K562 (cell line): ENCODE data around the gene OTOG. TPM values are rescaled to one million over a fixed set of nuclear protein-coding genes. Genes with fewer than 3 reads are reported as not detected.

ENCODE experiments used
- ATAC-seq: fragments of 200-7000 bp; cut with Tn5 transposase; 3 replicates; pipeline ENCODE4 v1.9.1; 2020; ENCODE audit warnings: moderate library complexity
- BruUV-seq: library from RNA; stranded (reverse); fragments of 400-500 nt; replicated peaks from 2 replicates; lab custom pipeline; 2021; lab: Mats Ljungman, UMichigan
- CTCF ChIA-PET: fragments of 300-600 bp; formaldehyde crosslinking; extraction: SDS; loops from one replicate; lab custom pipeline; 2021; ENCODE audit warnings: low intra/inter-chr PET ratio; lab: Yijun Ruan, JAX
- POLR2A ChIA-PET: fragments of 300-600, 350-650 bp; sonication (Branson Sonifier 250); formaldehyde crosslinking; extraction: SDS; loops from one replicate; lab custom pipeline; 2021; ENCODE audit warnings: antibody characterized with exemption, inconsistent platforms; lab: Yijun Ruan, JAX
- DNase-seq, 4 experiments: peaks; one replicate each; pipeline versions ENCODE4 v3.0.0 to v3.0.0-alpha.2; 2011 to 2018; ENCODE audit warnings: low spot score in 3 of 4, mixed read lengths in 3 of 4; ENCODE audit errors: extremely low read depth in 1 of 4
- FAIRE-seq: peaks from 2 replicates; lab custom pipeline; 2011; peaks lifted over from hg19 to GRCh38; lab: Jason Lieb, UNC
- H2AFZ ChIP-seq: 2 replicates; pipeline ENCODE4 v1.6.0; 2011; ENCODE audit warnings: low read depth, low read length, control low read depth, inconsistent platforms
- H3K27ac ChIP-seq: fragments of 200-600 bp; 3 replicates; pipeline ENCODE4 v1.8.0; 2011; ENCODE audit warnings: low read depth, mild to moderate bottlenecking, control low read depth, inconsistent platforms, low read length, moderate library complexity, mixed read lengths; ENCODE audit errors: extremely low read depth
- H3K27me3 ChIP-seq, 2 experiments: fragments of 300-600 bp in 1 of 2; 2 replicates in 1 of 2; 3 replicates in 1 of 2; pipeline versions ENCODE4 v1.6.0 to v1.8.0; 2011; ENCODE audit warnings: inconsistent platforms in 2 of 2, low read length in 2 of 2, mild to moderate bottlenecking in 1 of 2, mixed read lengths in 1 of 2, moderate library complexity in 1 of 2; ENCODE audit not compliant: control insufficient read depth in 2 of 2, insufficient read depth in 2 of 2
- H3K36me3 ChIP-seq: fragments of 300-600 bp; 3 replicates; pipeline ENCODE4 v1.8.0; 2011; ENCODE audit warnings: mild to moderate bottlenecking, low read length, inconsistent platforms; ENCODE audit not compliant: control insufficient read depth, insufficient read depth
- H3K4me1 ChIP-seq, 2 experiments: fragments of 200-600 bp in 1 of 2; replicated peaks in 1 of 2; 2 replicates in 1 of 2; 3 replicates in 1 of 2; pipeline versions ENCODE4 v1.5.1 to v1.8.0; 2011; ENCODE audit warnings: inconsistent platforms in 2 of 2, low read length in 2 of 2, mild to moderate bottlenecking in 1 of 2, mixed read lengths in 1 of 2, moderate library complexity in 1 of 2; ENCODE audit not compliant: control insufficient read depth in 2 of 2, insufficient read depth in 2 of 2
- H3K4me2 ChIP-seq: 2 replicates; pipeline ENCODE4 v1.6.1; 2011; ENCODE audit warnings: low read length, control low read depth, inconsistent platforms, mixed read lengths; ENCODE audit not compliant: insufficient read depth
- H3K4me3 ChIP-seq: fragments of 200-600 bp; sonication (generic), shearing (Covaris generic); 2 replicates; pipeline ENCODE4 v1.5.1; 2016; ENCODE audit warnings: control low read depth, inconsistent platforms
- H3K79me2 ChIP-seq: fragments of 200-600 bp; 3 replicates; pipeline ENCODE4 v1.8.0; 2011; ENCODE audit warnings: low read length, inconsistent platforms; ENCODE audit not compliant: control insufficient read depth, insufficient read depth
- H3K9ac ChIP-seq, 2 experiments: 2 replicates each; pipeline versions ENCODE4 v1.6.0 to v1.6.1; 2011; ENCODE audit warnings: low read depth in 2 of 2, low read length in 2 of 2, control low read depth in 1 of 2, inconsistent platforms in 1 of 2, mild to moderate bottlenecking in 1 of 2, mixed read lengths in 1 of 2; ENCODE audit not compliant: insufficient read depth in 1 of 2
- H3K9me1 ChIP-seq: one replicate; pipeline ENCODE4 v1.6.0; 2011; ENCODE audit warnings: inconsistent platforms, mild to moderate bottlenecking, low read length, moderate library complexity; ENCODE audit not compliant: control insufficient read depth, insufficient read depth
- H3K9me3 ChIP-seq: replicated peaks from 2 replicates; pipeline ENCODE4 v1.5.1; 2011; ENCODE audit warnings: low read depth, low read length, inconsistent platforms; ENCODE audit not compliant: control insufficient read depth, insufficient read depth
- H4K20me1 ChIP-seq: replicated peaks from 2 replicates; pipeline ENCODE4 v1.6.1; 2011; ENCODE audit warnings: low read length, inconsistent platforms, mixed read lengths; ENCODE audit not compliant: control insufficient read depth, insufficient read depth
- FOXA3 ChIP-seq, 2 experiments: fragments of 450-650 bp in 1 of 2; sonication (generic) in 1 of 2; formaldehyde crosslinking; IDR thresholded peaks in 1 of 2; conservative IDR thresholded peaks in 1 of 2; 2 replicates each; pipeline versions ENCODE4 v1.4.0 to v1.8.0; 2020 to 2022; ENCODE audit warnings: mild to moderate bottlenecking in 2 of 2, missing genetic modification reagents in 1 of 2
- JUND ChIP-seq, 2 experiments: IDR thresholded peaks; 2 replicates in 1 of 2; 3 replicates in 1 of 2; pipeline ENCODE4 v1.6.1; 2011; ENCODE audit warnings: borderline replicate concordance in 2 of 2, low read depth in 2 of 2, low read length in 2 of 2, improper control_type of control experiment in 1 of 2, missing biosample characterization in 1 of 2, missing genetic modification characterization in 1 of 2, missing genetic modification reagents in 1 of 2
- NFIX ChIP-seq: fragments of 250-450 bp; sonication (Bioruptor Pico); IDR thresholded peaks from 2 replicates; pipeline ENCODE4 v1.4.0; 2020; ENCODE audit warnings: low read depth, mild to moderate bottlenecking, moderate library complexity
- PHF20 ChIP-seq: fragments of 450-650 bp; IDR thresholded peaks from 2 replicates; pipeline ENCODE4 v1.6.1; 2018; ENCODE audit not compliant: partially characterized antibody
- PTTG1 ChIP-seq: fragments of 450-650 bp; IDR thresholded peaks from 2 replicates; pipeline ENCODE4 v1.6.1; 2016; ENCODE audit warnings: low read depth, mild to moderate bottlenecking, missing genetic modification characterization, missing compliant biosample characterization
- SOX6 ChIP-seq: fragments of 450-650 bp; IDR thresholded peaks from 2 replicates; pipeline ENCODE4 v1.6.1; 2014; ENCODE audit warnings: mild to moderate bottlenecking
- TRIM28 ChIP-seq: fragments of 450-650 bp; IDR thresholded peaks from 2 replicates; pipeline ENCODE4 v1.6.1; 2017
- ZKSCAN1 ChIP-seq: fragments of 150-350 bp; IDR thresholded peaks from 2 replicates; pipeline ENCODE4 v1.6.1; 2016; ENCODE audit warnings: low read depth, low read length
- ZNF134 ChIP-seq: fragments of 250-450 bp; sonication (Bioruptor Pico); conservative IDR thresholded peaks from 2 replicates; pipeline ENCODE4 v1.4.0; 2020
- ZNF24 ChIP-seq: fragments of 450-650 bp; IDR thresholded peaks from 2 replicates; pipeline ENCODE4 v1.6.1; 2016
- WGBS: fragments of 100-300 bp; shearing (Covaris generic); methylation state at CpG from one replicate; pipeline ENCODE4 v1.1.6; 2016; ENCODE audit warnings: low coverage, mixed read lengths; ENCODE audit not compliant: insufficient coverage; ENCODE audit errors: missing lambda C conversion rate; 5-methylcytosine and 5-hydroxymethylcytosine counted together
- in situ Hi-C: fragments of 300-500 bp; cut with MboI; formaldehyde crosslinking; loops from 4 replicates; pipeline ENCODE4 v1.15.0; 2018; ENCODE audit warnings: inconsistent platforms, mixed read lengths
- intact Hi-C: fragments of 100-400 bp; cut with micrococcal nuclease; formaldehyde crosslinking; loops from 2 replicates; pipeline ENCODE4 v1.14.2; 2022
- polyA plus RNA-seq, 8 experiments: library from polyadenylated mRNA; depleted of rRNA in 4 of 8; stranded (reverse) in 5 of 8; unstranded in 3 of 8; fragments of >200 nt; fragmentation: Nextera tagmentation in 2 of 8; fragmentation: Illumina TruSeq in 1 of 8; extraction: Ambion mirVana in 2 of 8; extraction: Trizol in 1 of 8; gene quantifications; 2 replicates each; pipeline versions ENCODE4 v1.2.1 to v1.2.3, GENCODE V29; 2011 to 2014; ENCODE audit warnings: inconsistent platforms in 1 of 8, missing spikeins in 1 of 8
- total RNA-seq, 7 experiments: library from RNA; depleted of rRNA in 6 of 7; stranded (reverse); fragments of >200 nt in 6 of 7; fragmentation: Illumina TruSeq in 2 of 7; extraction: Trizol in 2 of 7; gene quantifications; 2 replicates each; pipeline versions ENCODE4 v1.2.1 to v1.2.3, GENCODE V29; 2011 to 2021; ENCODE audit warnings: low replicate concordance in 1 of 7
- TF ChIP-seq, protein P1 (sequence below): conservative IDR thresholded peaks from 2 replicates; pipeline ENCODE4 v1.6.1; 2011; ENCODE audit warnings: low read depth, mild to moderate bottlenecking, low read length; ENCODE audit not compliant: control insufficient read depth
- TF ChIP-seq, protein P2 (sequence below): sonication (generic); formaldehyde crosslinking; IDR thresholded peaks from 2 replicates; pipeline ENCODE4 v1.8.0; 2022; ENCODE audit warnings: missing genetic modification reagents, mild to moderate bottlenecking, moderate library complexity, borderline replicate concordance

The OTOG gene
- total and polyA plus RNA-seq, 9 of the 15 experiments (the other 6 are each of a cell fraction or from before 2014, with no cell fraction given), result not detected

DNA sequence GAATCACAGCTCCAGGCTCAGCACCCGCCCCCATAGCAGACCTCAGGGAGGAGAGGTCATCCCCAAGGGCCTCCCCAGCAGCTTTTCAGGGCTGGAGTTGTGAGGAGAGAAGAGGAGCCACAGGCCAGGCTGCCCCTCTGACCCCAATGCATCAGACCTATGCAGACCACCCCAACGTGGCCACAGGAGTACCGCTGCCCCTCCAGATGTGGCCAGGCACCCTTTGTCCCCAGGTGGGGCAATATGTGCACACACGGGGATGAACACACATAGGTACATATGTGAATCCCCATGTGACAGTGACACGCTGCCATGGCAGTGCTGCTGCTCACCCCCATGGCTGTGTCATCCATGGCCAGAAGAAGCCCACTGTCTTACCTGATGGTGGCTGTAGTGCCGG is 13.7 kb upstream of the OTOG start:
- H4K20me1 ChIP-seq, result peaks cover 5% of the 10 kb centered on the region; the same call in 1 of the 2 replicates
- H3K27ac ChIP-seq, result no peak overlapping the region
- no peak for DNase-seq
- TF ChIP-seq ZNF24 (no peak), TRIM28 (no peak), JUND (IDR thresholded peaks at IDR 0.05; ENCODE audit: borderline replicate concordance, low read depth, low read length) (no peak), JUND (tag; IDR thresholded peaks at IDR 0.05; ENCODE audit: borderline replicate concordance, low read depth, low read length) (no peak), FOXA3 (CRISPR knock-in tag; conservative IDR thresholded peaks at IDR 0.05 in 1 of 2, IDR thresholded peaks at IDR 0.05 in 1 of 2) (no peak), ZKSCAN1 (no peak), PTTG1 (no peak), NFIX (CRISPR knock-in tag) (no peak), PHF20 (no peak), ZNF134 (CRISPR knock-in tag) (no peak), SOX6 (no peak)
- TF ChIP-seq, protein P1, sequence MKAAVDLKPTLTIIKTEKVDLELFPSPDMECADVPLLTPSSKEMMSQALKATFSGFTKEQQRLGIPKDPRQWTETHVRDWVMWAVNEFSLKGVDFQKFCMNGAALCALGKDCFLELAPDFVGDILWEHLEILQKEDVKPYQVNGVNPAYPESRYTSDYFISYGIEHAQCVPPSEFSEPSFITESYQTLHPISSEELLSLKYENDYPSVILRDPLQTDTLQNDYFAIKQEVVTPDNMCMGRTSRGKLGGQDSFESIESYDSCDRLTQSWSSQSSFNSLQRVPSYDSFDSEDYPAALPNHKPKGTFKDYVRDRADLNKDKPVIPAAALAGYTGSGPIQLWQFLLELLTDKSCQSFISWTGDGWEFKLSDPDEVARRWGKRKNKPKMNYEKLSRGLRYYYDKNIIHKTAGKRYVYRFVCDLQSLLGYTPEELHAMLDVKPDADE, result no peak
- TF ChIP-seq, protein P2, sequence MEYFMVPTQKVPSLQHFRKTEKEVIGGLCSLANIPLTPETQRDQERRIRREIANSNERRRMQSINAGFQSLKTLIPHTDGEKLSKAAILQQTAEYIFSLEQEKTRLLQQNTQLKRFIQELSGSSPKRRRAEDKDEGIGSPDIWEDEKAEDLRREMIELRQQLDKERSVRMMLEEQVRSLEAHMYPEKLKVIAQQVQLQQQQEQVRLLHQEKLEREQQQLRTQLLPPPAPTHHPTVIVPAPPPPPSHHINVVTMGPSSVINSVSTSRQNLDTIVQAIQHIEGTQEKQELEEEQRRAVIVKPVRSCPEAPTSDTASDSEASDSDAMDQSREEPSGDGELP, result no peak
- 2% methylated on average over 6 of the region's 6 CpGs for WGBS
- H3K79me2 ChIP-seq, result no peaks in the 10 kb centered on the region
- peaks cover 0 to 5% of the 10 kb centered on the region in 2 experiments; a peak in 3 of 5 replicates for H3K4me1 ChIP-seq
- H3K9me3 ChIP-seq, result no peaks in the 10 kb centered on the region
- H3K4me3 ChIP-seq, result no peak overlapping the region
- in situ Hi-C loops, result no loop called here
- intact Hi-C loops, result no loop called here
- no peaks in the 10 kb centered on the region for H3K36me3 ChIP-seq
- POLR2A ChIA-PET, result interaction anchor here (0.7 kb wide), 1 partner anchor 33 kb away, joined by 3 read pairs; no protein-coding TSS in a partner anchor
- H3K27me3 ChIP-seq, result peaks cover 23 to 57% of the 10 kb centered on the region in 2 experiments; a peak in 4 of 5 replicates
- H3K4me2 ChIP-seq, result no peak overlapping the region
- CTCF ChIA-PET, result no interaction called here
- BruUV-seq, result no TSS peak
- H2AFZ ChIP-seq, result no peak overlapping the region
- FAIRE-seq, result no peak
- H3K9ac ChIP-seq, result no peak overlapping the region
- ATAC-seq, result no peak
- no peaks in the 10 kb centered on the region for H3K9me1 ChIP-seq
